Inflammatory macrophage (primary cell): ENCODE measurements around the gene BACH2.

Source experiments
- DNase-seq, 2 donors: peaks; one replicate each; pipeline ENCODE4 v3.0.0-alpha.2; 2020 to 2022

BACH2 gene

GRCh38 chr6:89886378-89887120, 410.1 kb downstream of the BACH2 start:
- DNase-seq = no peak
